ENCODE results near the gene ABCA8.
"Not testable (repeated sequence)": the region's sequence is repeated elsewhere in the genome, so short reads cannot be mapped to it uniquely, and the experiment has no call there.

Gene ABCA8

DNA sequence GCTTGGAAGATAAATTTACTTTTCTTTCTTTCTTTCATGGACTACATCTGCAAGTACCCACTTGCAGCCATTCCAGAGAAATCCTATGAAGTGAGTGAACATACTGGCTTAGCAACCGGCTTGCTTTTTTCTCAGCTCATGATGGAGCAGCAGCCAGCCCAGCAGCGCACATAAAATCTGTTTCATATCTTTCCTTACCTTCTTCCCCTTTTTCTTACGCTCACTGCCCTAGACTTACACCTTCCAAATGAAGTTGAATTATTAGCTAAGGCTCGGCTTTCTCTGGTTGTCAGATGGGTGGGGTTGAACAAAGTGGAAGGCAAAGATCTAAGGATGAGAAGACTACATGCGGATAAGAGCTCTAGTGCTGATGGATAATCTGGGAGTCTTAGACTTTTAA is 13.9 kb upstream of the ABCA8 start:
- Histone ChIP-seq H3K79me1 (ENCODE audit: low read depth, low read length) (no peaks in the 10 kb centered on the region), H3K9ac (ENCODE audit: low read depth, low read length, poor library complexity) (no peak overlapping the region), H2AK5ac (ENCODE audit: low read depth, low read length) (no peak overlapping the region), H3K4ac (ENCODE audit: low read length) (no peak overlapping the region), H3K4me1 (ENCODE audit: control insufficient read depth in 2 of 2, insufficient read depth in 1 of 2, low read depth in 1 of 2, low read length in 2 of 2) (no peaks in the 10 kb centered on the region), H3K23ac (ENCODE audit: low read depth, low read length, poor library complexity) (no peak overlapping the region), H3K4me2 (ENCODE audit: insufficient read depth, low read length, poor library complexity, severe bottlenecking) (no peak overlapping the region), H2BK5ac (ENCODE audit: low read length) (no peak overlapping the region), H3K27ac (replicated peaks; ENCODE audit: low read length) (no peak overlapping the region), H3K18ac (ENCODE audit: low read length) (no peak overlapping the region), H4K91ac (ENCODE audit: low read depth, low read length, poor library complexity) (no peak overlapping the region), H2BK12ac (ENCODE audit: low read length) (no peak overlapping the region), H2BK120ac (ENCODE audit: low read depth, low read length) (no peak overlapping the region), H2BK15ac (ENCODE audit: low read length) (no peak overlapping the region), H2AFZ (ENCODE audit: low read length) (no peak overlapping the region), H3K36me3 (replicated peaks in 1 of 2; ENCODE audit: control insufficient read depth in 2 of 2, insufficient read depth in 2 of 2, low read length in 2 of 2) (no peaks in the 10 kb centered on the region), H4K8ac (ENCODE audit: low read depth, low read length) (no peak overlapping the region), H3K14ac (ENCODE audit: low read length) (no peak overlapping the region), H3K27me3 (ENCODE audit: control insufficient read depth in 3 of 3, insufficient read depth in 3 of 3, low read depth in 1 of 3, low read length in 3 of 3) (no peaks in the 10 kb centered on the region), H3K9me3 (replicated peaks in 1 of 2; ENCODE audit: control insufficient read depth in 2 of 2, insufficient read depth in 1 of 2, low read depth in 1 of 2, low read length in 2 of 2) (no peaks in the 10 kb centered on the region), H3K4me3 (ENCODE audit: low read length in 2 of 2) (no peak overlapping the region)
- no CpG with 5 or more reads among the region's 5 CpGs for WGBS, 2 donors (ENCODE audit: extremely low coverage in 2 of 2, insufficient read length in 2 of 2, insufficient replicate concordance in 1 of 2)
- DNase-seq (ENCODE audit: low spot score) = no peak

DNA sequence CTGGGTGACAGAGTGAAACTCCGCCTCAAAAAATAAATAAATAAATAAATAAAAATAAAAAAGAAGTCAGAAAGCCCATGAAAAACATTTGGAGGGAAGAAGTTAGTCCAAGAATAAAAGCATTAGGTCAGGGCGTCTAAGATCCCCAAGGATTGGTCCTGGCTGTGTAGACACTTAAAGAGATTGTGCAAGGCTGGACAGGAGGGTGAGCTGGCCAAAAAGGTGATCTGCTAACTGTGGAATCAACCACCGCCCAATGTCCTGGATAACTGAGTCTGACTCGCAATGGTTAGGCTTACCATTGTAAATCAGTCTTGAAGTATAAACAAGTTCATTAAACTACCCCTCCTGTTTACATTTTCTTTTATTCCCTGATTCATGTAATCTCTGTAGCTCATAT is 8.8 kb upstream of the ABCA8 start:
- H3K14ac ChIP-seq (ENCODE audit: low read length) = no peak overlapping the region
- H3K79me1 ChIP-seq (ENCODE audit: low read depth, low read length) = no peaks in the 10 kb centered on the region
- no peaks in the 10 kb centered on the region for H3K4me1 ChIP-seq (ENCODE audit: control insufficient read depth in 2 of 2, insufficient read depth in 1 of 2, low read depth in 1 of 2, low read length in 2 of 2)
- H2BK15ac ChIP-seq (ENCODE audit: low read length) = no peak overlapping the region
- no peak overlapping the region for H2BK120ac ChIP-seq (ENCODE audit: low read depth, low read length)
- H3K4me2 ChIP-seq (ENCODE audit: insufficient read depth, low read length, poor library complexity, severe bottlenecking) = no peak overlapping the region
- no peak overlapping the region for H2BK5ac ChIP-seq (ENCODE audit: low read length)
- H3K36me3 ChIP-seq (replicated peaks in 1 of 2; ENCODE audit: control insufficient read depth in 2 of 2, insufficient read depth in 2 of 2, low read length in 2 of 2) = no peaks in the 10 kb centered on the region
- no peak overlapping the region for H3K4me3 ChIP-seq (ENCODE audit: low read length in 2 of 2)
- no peak overlapping the region for H3K4ac ChIP-seq (ENCODE audit: low read length)
- no peak overlapping the region for H2BK12ac ChIP-seq (ENCODE audit: low read length)
- H4K91ac ChIP-seq (ENCODE audit: low read depth, low read length, poor library complexity) = no peak overlapping the region
- H2AFZ ChIP-seq (ENCODE audit: low read length) = no peak overlapping the region
- H3K18ac ChIP-seq (ENCODE audit: low read length) = no peak overlapping the region
- no peak overlapping the region for H3K9ac ChIP-seq (ENCODE audit: low read depth, low read length, poor library complexity)
- no CpG with 5 or more reads among the region's 4 CpGs for WGBS, 2 donors (ENCODE audit: extremely low coverage in 2 of 2, insufficient read length in 2 of 2, insufficient replicate concordance in 1 of 2)
- no peak overlapping the region for H3K27ac ChIP-seq (replicated peaks; ENCODE audit: low read length)
- no peak for DNase-seq (ENCODE audit: low spot score)
- H3K27me3 ChIP-seq (ENCODE audit: control insufficient read depth in 3 of 3, insufficient read depth in 3 of 3, low read depth in 1 of 3, low read length in 3 of 3) = no peaks in the 10 kb centered on the region
- H3K23ac ChIP-seq (ENCODE audit: low read depth, low read length, poor library complexity) = no peak overlapping the region
- H3K9me3 ChIP-seq (replicated peaks in 1 of 2; ENCODE audit: control insufficient read depth in 2 of 2, insufficient read depth in 1 of 2, low read depth in 1 of 2, low read length in 2 of 2) = no peaks in the 10 kb centered on the region
- no peak overlapping the region for H4K8ac ChIP-seq (ENCODE audit: low read depth, low read length)
- H2AK5ac ChIP-seq (ENCODE audit: low read depth, low read length) = no peak overlapping the region

DNA sequence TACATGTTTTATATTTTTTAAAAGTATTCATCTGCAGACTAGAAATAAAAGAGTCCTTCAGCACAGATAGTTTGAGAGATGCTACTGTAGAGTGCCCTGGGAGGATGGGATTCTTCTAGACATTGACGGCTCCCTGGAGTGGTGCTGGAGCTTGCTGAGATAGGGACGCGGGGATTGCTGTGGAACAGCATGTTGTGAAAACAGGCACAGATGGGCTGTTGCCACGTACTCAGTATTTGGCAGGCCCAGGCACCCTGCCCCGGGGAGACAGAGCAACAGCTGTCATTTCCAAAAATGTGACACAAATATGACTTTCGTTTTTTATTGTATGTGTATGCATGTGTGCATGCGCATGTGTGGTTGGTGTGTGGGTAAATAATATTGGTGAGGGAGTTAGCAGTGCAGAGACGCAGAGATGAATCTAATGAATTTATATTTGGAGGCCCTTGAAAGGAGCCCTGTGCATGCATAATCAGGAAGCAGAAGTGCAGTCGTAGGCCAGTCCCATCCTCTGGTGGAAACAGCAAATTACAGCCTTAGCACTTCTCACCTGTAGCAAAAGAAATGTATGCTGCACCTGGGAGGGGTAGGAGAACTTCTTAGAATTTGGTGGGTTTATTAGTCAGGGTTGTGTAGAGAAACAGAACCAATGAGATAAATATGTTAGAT is 6.2 kb upstream of the ABCA8 start:
- Histone ChIP-seq H3K23ac (ENCODE audit: low read depth, low read length, poor library complexity) (no peak overlapping the region), H3K79me1 (ENCODE audit: low read depth, low read length) (no peaks in the 10 kb centered on the region), H3K4ac (ENCODE audit: low read length) (no peak overlapping the region), H2BK120ac (ENCODE audit: low read depth, low read length) (no peak overlapping the region), H3K36me3 (replicated peaks in 1 of 2; ENCODE audit: control insufficient read depth in 2 of 2, insufficient read depth in 2 of 2, low read length in 2 of 2) (no peaks in the 10 kb centered on the region), H3K9ac (ENCODE audit: low read depth, low read length, poor library complexity) (no peak overlapping the region), H3K4me2 (ENCODE audit: insufficient read depth, low read length, poor library complexity, severe bottlenecking) (no peak overlapping the region), H2BK15ac (ENCODE audit: low read length) (no peak overlapping the region), H3K27me3 (ENCODE audit: control insufficient read depth in 3 of 3, insufficient read depth in 3 of 3, low read depth in 1 of 3, low read length in 3 of 3) (no peaks in the 10 kb centered on the region), H2AK5ac (ENCODE audit: low read depth, low read length) (no peak overlapping the region), H2BK5ac (ENCODE audit: low read length) (no peak overlapping the region), H3K4me3 (ENCODE audit: low read length in 2 of 2) (no peak overlapping the region), H2BK12ac (ENCODE audit: low read length) (no peak overlapping the region), H4K91ac (ENCODE audit: low read depth, low read length, poor library complexity) (no peak overlapping the region), H4K8ac (ENCODE audit: low read depth, low read length) (no peak overlapping the region), H3K27ac (replicated peaks; ENCODE audit: low read length) (no peak overlapping the region), H3K4me1 (ENCODE audit: control insufficient read depth in 2 of 2, insufficient read depth in 1 of 2, low read depth in 1 of 2, low read length in 2 of 2) (no peaks in the 10 kb centered on the region), H3K9me3 (replicated peaks in 1 of 2; ENCODE audit: control insufficient read depth in 2 of 2, insufficient read depth in 1 of 2, low read depth in 1 of 2, low read length in 2 of 2) (no peaks in the 10 kb centered on the region), H3K14ac (ENCODE audit: low read length) (no peak overlapping the region), H2AFZ (ENCODE audit: low read length) (no peak overlapping the region), H3K18ac (ENCODE audit: low read length) (no peak overlapping the region)
- 100% methylated on average over 2 of the region's 9 CpGs; no CpG with 5 or more reads in 1 of the 2 donors for WGBS, 2 donors (ENCODE audit: extremely low coverage in 2 of 2, insufficient read length in 2 of 2, insufficient replicate concordance in 1 of 2)
- no peak for DNase-seq (ENCODE audit: low spot score)

DNA sequence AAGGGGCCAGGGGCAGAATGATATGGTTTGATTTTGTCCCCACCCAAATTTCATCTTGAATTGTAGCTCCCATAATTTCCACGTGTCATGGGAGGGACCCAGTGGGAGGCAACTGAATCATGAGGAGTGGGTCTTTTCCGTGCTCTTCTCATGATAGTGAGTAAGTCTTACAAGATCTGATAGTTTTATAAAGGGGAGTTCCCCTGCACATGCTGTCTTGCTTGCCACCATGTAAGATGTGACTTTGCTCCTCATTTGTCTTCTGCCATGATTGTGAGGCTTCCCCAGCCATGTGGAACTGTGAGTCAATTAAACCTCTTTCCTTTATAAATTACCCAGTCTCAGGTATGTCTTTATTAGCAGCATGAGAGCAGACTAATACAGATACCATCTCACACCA is 3.9 kb upstream of the ABCA8 start:
- H2BK12ac ChIP-seq (ENCODE audit: low read length); H3K18ac ChIP-seq (ENCODE audit: low read length); DNase-seq (ENCODE audit: low spot score); H3K4me1 ChIP-seq (ENCODE audit: control insufficient read depth in 2 of 2, insufficient read depth in 1 of 2, low read depth in 1 of 2, low read length in 2 of 2); H2BK5ac ChIP-seq (ENCODE audit: low read length); H3K27ac ChIP-seq (replicated peaks; ENCODE audit: low read length); H4K8ac ChIP-seq (ENCODE audit: low read depth, low read length); H2BK15ac ChIP-seq (ENCODE audit: low read length); H3K4me3 ChIP-seq (ENCODE audit: low read length in 2 of 2); H3K4me2 ChIP-seq (ENCODE audit: insufficient read depth, low read length, poor library complexity, severe bottlenecking); H3K23ac ChIP-seq (ENCODE audit: low read depth, low read length, poor library complexity); H2BK120ac ChIP-seq (ENCODE audit: low read depth, low read length); H3K9ac ChIP-seq (ENCODE audit: low read depth, low read length, poor library complexity); H2AFZ ChIP-seq (ENCODE audit: low read length); H3K79me1 ChIP-seq (ENCODE audit: low read depth, low read length); H4K91ac ChIP-seq (ENCODE audit: low read depth, low read length, poor library complexity); H2AK5ac ChIP-seq (ENCODE audit: low read depth, low read length); H3K9me3 ChIP-seq (replicated peaks in 1 of 2; ENCODE audit: control insufficient read depth in 2 of 2, insufficient read depth in 1 of 2, low read depth in 1 of 2, low read length in 2 of 2); H3K4ac ChIP-seq (ENCODE audit: low read length); H3K14ac ChIP-seq (ENCODE audit: low read length); H3K36me3 ChIP-seq (replicated peaks in 1 of 2; ENCODE audit: control insufficient read depth in 2 of 2, insufficient read depth in 2 of 2, low read length in 2 of 2); H3K27me3 ChIP-seq (ENCODE audit: control insufficient read depth in 3 of 3, insufficient read depth in 3 of 3, low read depth in 1 of 3, low read length in 3 of 3): not testable (repeated sequence)
- no CpG with 5 or more reads among the region's 2 CpGs for WGBS, 2 donors (ENCODE audit: extremely low coverage in 2 of 2, insufficient read length in 2 of 2, insufficient replicate concordance in 1 of 2)

All from neuronal stem cell (in vitro differentiated cells).